Spleen (tissue), 7 donors: ENCODE data around the gene FGFR2.

Experiments
- CTCF ChIP-seq, 11 experiments: fragments of 200-600 bp in 7 of 11; fragments of 450-650 bp in 4 of 11; sonication (generic) in 4 of 11; IDR thresholded peaks in 8 of 11; conservative IDR thresholded peaks in 3 of 11; 1 replicate in 7 of 11; 2 replicates in 4 of 11; pipeline versions ENCODE4 v1.4.0 to v1.8.0; 2016 to 2021; ENCODE audit warnings: antibody characterized with exemption in 11 of 11, inconsistent platforms in 4 of 11, mild to moderate bottlenecking in 1 of 11
- POLR2AphosphoS5 ChIP-seq, 3 donors: sonication (generic); formaldehyde crosslinking; IDR thresholded peaks; one replicate each; pipeline ENCODE4 v1.5.1; 2017; ENCODE audit warnings: antibody characterized with exemption in 3 of 3
- donor health status: DM: no; HTN: no; CAD: no; lungs with moderate emphysema.
- donor health status: DM: no; HTN: no; CAD: no.
- donor health status: DM: no; HTN: no; CAD: no.

GRCh38 chr10:121478556-121478955 lies 119.7 kb downstream of the FGFR2 start:
- TF ChIP-seq POLR2AphosphoS5 (IDR thresholded peaks at IDR 0.05) (no peak), CTCF (IDR thresholded peaks at IDR 0.05 in 8 of 11, conservative IDR thresholded peaks at IDR 0.05 in 3 of 11) (no peak)
